ENCODE measurements around the gene SNX8. TPM values are rescaled to one million over a fixed set of nuclear protein-coding genes. Genes with fewer than 3 reads are reported as not detected.

The SNX8 gene
- total and polyA plus RNA-seq, 2 of the 8 experiments (the other 6 are each of a cell fraction or from before 2014, with no cell fraction given), result 46.2 to 70.8 TPM

- H3K9ac ChIP-seq (replicated peaks in 1 of 4; ENCODE audit: extremely low read depth in 1 of 4, low read depth in 3 of 4, low read length in 3 of 4), result no peak overlapping the region
- peaks cover 11 to 37% (median 29%) of the 10 kb centered on the region in 4 experiments; a peak in 7 of 8 replicates for H3K36me3 ChIP-seq (ENCODE audit: control insufficient read depth in 2 of 4, insufficient read depth in 4 of 4, low read length in 3 of 4)
- no peaks in the 10 kb centered on the region for H3K27me3 ChIP-seq (replicated peaks in 1 of 4; ENCODE audit: control insufficient read depth in 3 of 4, extremely low read depth in 1 of 4, insufficient read depth in 3 of 4, low read length in 3 of 4)
- H3K9me3 ChIP-seq (ENCODE audit: insufficient read depth in 2 of 2, low read depth in 1 of 2, low read length in 1 of 2), result no peaks in the 10 kb centered on the region
- H3K23me2 ChIP-seq (ENCODE audit: low read depth, low read length), result no peaks in the 10 kb centered on the region
- no peak overlapping the region for H3K27ac ChIP-seq (ENCODE audit: low read depth, low read length)
- H4K8ac ChIP-seq (ENCODE audit: extremely low read depth, insufficient read depth, low read length), result no peak overlapping the region; the same call in 1 of the 2 replicates
- H2BK20ac ChIP-seq (ENCODE audit: low read length), result no peak overlapping the region
- H2BK5ac ChIP-seq (ENCODE audit: low read depth, low read length), result no peak overlapping the region
- H4K20me1 ChIP-seq (replicated peaks in 1 of 2; ENCODE audit: control insufficient read depth in 1 of 2, insufficient read depth in 2 of 2, low read length in 2 of 2), result peaks cover 7 to 18% of the 10 kb centered on the region in 2 experiments
- H3K79me1 ChIP-seq (ENCODE audit: low read depth, low read length), result peaks cover 19% of the 10 kb centered on the region
- H3K4me1 ChIP-seq (replicated peaks in 1 of 4; ENCODE audit: control insufficient read depth in 3 of 4, insufficient read depth in 4 of 4, low read length in 3 of 4), result no peaks in the 10 kb centered on the region; a peak in 1 of 7 replicates
- H3K4ac ChIP-seq (replicated peaks; ENCODE audit: insufficient read length, low read depth, low read length), result no peak overlapping the region
- no peak overlapping the region for H3K56ac ChIP-seq (replicated peaks; ENCODE audit: insufficient read length, low read depth, low read length)
- TF ChIP-seq BACH1 (IDR thresholded peaks at IDR 0.05; ENCODE audit: low read length) (no peak), TAF7 (optimal IDR thresholded peaks at IDR 0.05; ENCODE audit: borderline replicate concordance, low read depth, low read length) (no peak), ATF3 (IDR thresholded peaks at IDR 0.05; ENCODE audit: insufficient read depth, low read depth, low read length) (no peak), SUZ12 (IDR thresholded peaks at IDR 0.05; ENCODE audit: low read length) (no peak), HDAC6 (IDR thresholded peaks at IDR 0.05; ENCODE audit: low read depth, low read length) (no peak), EP300 (IDR thresholded peaks at IDR 0.05; ENCODE audit: borderline replicate concordance in 1 of 2, low read depth in 2 of 2, low read length in 2 of 2) (no peak), TAF1 (IDR thresholded peaks at IDR 0.05; ENCODE audit: low read depth, low read length) (no peak), JUND (IDR thresholded peaks at IDR 0.05; ENCODE audit: low read length) (no peak), CEBPB (IDR thresholded peaks at IDR 0.05; ENCODE audit: low read depth, low read length) (no peak), CBX5 (IDR thresholded peaks at IDR 0.05; ENCODE audit: low read depth, low read length) (no peak)
- H3K14ac ChIP-seq (ENCODE audit: insufficient read length), result no peak overlapping the region
- no peak overlapping the region for H2AFZ ChIP-seq (ENCODE audit: low read length)
- no peak overlapping the region for H4K5ac ChIP-seq (ENCODE audit: insufficient read length, low read depth, low read length)
- no peak overlapping the region for H2BK12ac ChIP-seq (ENCODE audit: low read depth, low read length)
- H2BK120ac ChIP-seq (replicated peaks; ENCODE audit: low read depth, low read length), result no peak overlapping the region
- no peak overlapping the region for H3K4me3 ChIP-seq (ENCODE audit: extremely low read depth in 1 of 4, insufficient read depth in 2 of 4, low read depth in 3 of 4, low read length in 4 of 4)
- POLR2A ChIA-PET (ENCODE audit: partially characterized antibody), result interaction anchor here (0.7 to 4.1 kb wide), 3 partner anchors 14 to 133 kb away, joined by 3 to 11 read pairs (median 3); partner anchors contain the start of gene EIF3B
- no peak overlapping the region for H2AK5ac ChIP-seq (ENCODE audit: low read depth, low read length)
- H3K79me2 ChIP-seq (ENCODE audit: control insufficient read depth in 1 of 2, insufficient read depth in 2 of 2, low read length in 2 of 2), result peaks cover 0 to 25% of the 10 kb centered on the region in 2 experiments; a peak in 3 of 4 replicates
- no peak overlapping the region for H3K18ac ChIP-seq (ENCODE audit: extremely low read depth, low read length)
- DNase-seq (ENCODE audit: low read depth in 1 of 2, low spot score in 2 of 2) (no peak), FAIRE-seq (no peak)
- H3K23ac ChIP-seq (ENCODE audit: insufficient read length), result no peak overlapping the region
- H2BK15ac ChIP-seq (ENCODE audit: low read length), result no peak overlapping the region
- H3K4me2 ChIP-seq (ENCODE audit: insufficient read depth in 1 of 2, low read depth in 2 of 2, low read length in 2 of 2), result no peak overlapping the region
- 94% methylated on average over 15 of the region's 22 CpGs; no CpG with 5 or more reads in 1 of the 2 experiments for WGBS, 2 experiments (ENCODE audit: extremely low coverage in 1 of 2, insufficient coverage in 1 of 2, insufficient read length in 1 of 2, insufficient replicate concordance in 2 of 2, low coverage in 1 of 2, low lambda C conversion rate in 2 of 2, missing lambda C conversion rate in 1 of 2)
- CTCF ChIA-PET (ENCODE audit: partially characterized antibody), result interaction anchor here (0.6 to 0.9 kb wide), 4 partner anchors 27 to 146 kb away, joined by 3 to 5 read pairs (median 3); no protein-coding TSS in a partner anchor
- no peak overlapping the region for H4K91ac ChIP-seq (replicated peaks; ENCODE audit: insufficient read length, low read length)
Observed at GRCh38 chr7:2222516-2222915, 91.7 kb downstream of the SNX8 start.
